HEK293 (cell line): Measurements from ENCODE around the gene GRK7.

Source experiments
- CTCF ChIA-PET: fragments of 350-600 bp; formaldehyde crosslinking; extraction: SDS; loops from one replicate; lab custom pipeline; 2021; ENCODE audit warnings: antibody characterized with exemption; lab: Yijun Ruan, JAX
- POLR2A ChIA-PET: fragments of 300-600 bp; formaldehyde crosslinking; extraction: SDS; loops from one replicate; lab custom pipeline; 2020; ENCODE audit warnings: antibody characterized with exemption, inconsistent platforms; lab: Yijun Ruan, JAX
- H3K27ac ChIP-seq: fragments of 200-500 bp; sonication (Bioruptor generic); 2 replicates; pipeline ENCODE4 v1.5.1; 2014; ENCODE audit warnings: low read depth, low read length, control low read depth, inconsistent platforms; ENCODE audit errors: extremely low read depth
- H3K36me3 ChIP-seq, 2 experiments: fragments of 200-500 bp in 1 of 2; sonication (Bioruptor generic) in 1 of 2; 1 replicate in 1 of 2; 2 replicates in 1 of 2; pipeline ENCODE4 v1.5.1; 2014 to 2017; ENCODE audit warnings: inconsistent platforms in 2 of 2, low read length in 2 of 2; ENCODE audit not compliant: control insufficient read depth in 2 of 2, insufficient read depth in 1 of 2
- H3K4me1 ChIP-seq: fragments of 200-500 bp; sonication (Bioruptor generic); 2 replicates; pipeline ENCODE4 v1.5.1; 2014; ENCODE audit warnings: mild to moderate bottlenecking, low read length, inconsistent platforms; ENCODE audit not compliant: control insufficient read depth, insufficient read depth
- H3K4me3 ChIP-seq: 2 replicates; pipeline ENCODE4 v1.5.1; 2011; ENCODE audit warnings: low read depth, mild to moderate bottlenecking, control low read depth, low read length, moderate library complexity
- H3K9me3 ChIP-seq: fragments of 200-500 bp; sonication (Bioruptor generic); 2 replicates; pipeline ENCODE4 v1.5.1; 2014; ENCODE audit warnings: low read depth, low read length, inconsistent platforms; ENCODE audit not compliant: control insufficient read depth, insufficient read depth
- GLI2 ChIP-seq: fragments of 450-650 bp; formaldehyde crosslinking; IDR thresholded peaks from 2 replicates; pipeline ENCODE4; 2017; ENCODE audit warnings: missing biosample characterization, missing genetic modification characterization, low read depth, borderline replicate concordance
- GLIS1 ChIP-seq: fragments of 450-650 bp; formaldehyde crosslinking; IDR thresholded peaks from 2 replicates; pipeline ENCODE4 v1.5.1; 2016; ENCODE audit warnings: missing biosample characterization, missing genetic modification characterization
- IKZF3 ChIP-seq: fragments of 450-650 bp; IDR thresholded peaks from 2 replicates; pipeline ENCODE4 v1.5.0; 2018; ENCODE audit warnings: missing biosample characterization, mild to moderate bottlenecking, missing genetic modification characterization, moderate library complexity
- KLF1 ChIP-seq: fragments of 450-650 bp; formaldehyde crosslinking; IDR thresholded peaks from 2 replicates; pipeline ENCODE4 v1.5.1; 2016; ENCODE audit warnings: missing biosample characterization, missing genetic modification characterization
- KLF9 ChIP-seq: fragments of 450-650 bp; formaldehyde crosslinking; IDR thresholded peaks from 2 replicates; pipeline ENCODE4 v1.5.1; 2016; ENCODE audit warnings: missing biosample characterization, missing genetic modification characterization, low read depth
- ZBTB17 ChIP-seq: fragments of 450-650 bp; formaldehyde crosslinking; IDR thresholded peaks from 2 replicates; pipeline ENCODE4 v1.5.1; 2016; ENCODE audit warnings: missing biosample characterization, missing genetic modification characterization
- ZBTB48 ChIP-seq: fragments of 450-650 bp; formaldehyde crosslinking; IDR thresholded peaks from 2 replicates; pipeline ENCODE4 v1.5.1; 2016; ENCODE audit warnings: missing biosample characterization, missing genetic modification characterization
- ZFP3 ChIP-seq: fragments of 450-650 bp; formaldehyde crosslinking; IDR thresholded peaks from 2 replicates; pipeline ENCODE4 v1.5.1; 2016; ENCODE audit warnings: low read depth, missing biosample characterization, missing genetic modification characterization
- ZIC2 ChIP-seq: fragments of 450-650 bp; formaldehyde crosslinking; IDR thresholded peaks from 2 replicates; pipeline ENCODE4 v1.5.1; 2016; ENCODE audit warnings: missing biosample characterization, missing genetic modification characterization
- ZNF19 ChIP-seq: fragments of 450-650 bp; formaldehyde crosslinking; IDR thresholded peaks from 2 replicates; pipeline ENCODE4; 2016; ENCODE audit warnings: missing biosample characterization, missing genetic modification characterization, low read depth
- ZNF214 ChIP-seq: fragments of 450-650 bp; formaldehyde crosslinking; IDR thresholded peaks from 2 replicates; pipeline ENCODE4 v1.5.1; 2017; ENCODE audit warnings: missing biosample characterization, mild to moderate bottlenecking, missing genetic modification characterization, borderline replicate concordance
- ZNF248 ChIP-seq: fragments of 450-650 bp; formaldehyde crosslinking; IDR thresholded peaks from 2 replicates; pipeline ENCODE4 v1.5.1; 2017; ENCODE audit warnings: missing biosample characterization, missing genetic modification characterization
- ZNF341 ChIP-seq: fragments of 450-650 bp; formaldehyde crosslinking; IDR thresholded peaks from 2 replicates; pipeline ENCODE4; 2016; ENCODE audit warnings: low read depth, missing biosample characterization, missing genetic modification characterization
- ZNF433 ChIP-seq: fragments of 450-650 bp; formaldehyde crosslinking; IDR thresholded peaks from 2 replicates; pipeline ENCODE4 v1.5.1; 2016; ENCODE audit warnings: missing biosample characterization, missing genetic modification characterization, low read depth
- ZNF501 ChIP-seq: fragments of 450-650 bp; formaldehyde crosslinking; IDR thresholded peaks from 2 replicates; pipeline ENCODE4 v1.5.1; 2016; ENCODE audit warnings: missing biosample characterization, missing genetic modification characterization
- ZNF510 ChIP-seq: fragments of 450-650 bp; formaldehyde crosslinking; IDR thresholded peaks from 2 replicates; pipeline ENCODE4 v1.5.1; 2018; ENCODE audit warnings: mild to moderate bottlenecking, missing genetic modification characterization, missing biosample characterization; ENCODE audit not compliant: insufficient replicate concordance
- ZNF548 ChIP-seq: fragments of 450-650 bp; formaldehyde crosslinking; IDR thresholded peaks from 2 replicates; pipeline ENCODE4 v1.5.1; 2016; ENCODE audit warnings: missing biosample characterization, missing genetic modification characterization
- ZNF558 ChIP-seq: fragments of 450-650 bp; formaldehyde crosslinking; IDR thresholded peaks from 2 replicates; pipeline ENCODE4 v1.5.1; 2016; ENCODE audit warnings: missing biosample characterization, missing genetic modification characterization
- ZNF621 ChIP-seq: fragments of 450-650 bp; formaldehyde crosslinking; IDR thresholded peaks from 2 replicates; pipeline ENCODE4 v1.5.1; 2017; ENCODE audit warnings: missing biosample characterization, missing genetic modification characterization
- ZNF626 ChIP-seq: fragments of 450-650 bp; sonication (Bioruptor Pico); formaldehyde crosslinking; IDR thresholded peaks from 2 replicates; pipeline ENCODE4 v1.5.1; 2018; ENCODE audit warnings: missing biosample characterization, missing genetic modification characterization, inconsistent platforms
- ZNF664 ChIP-seq: fragments of 450-650 bp; formaldehyde crosslinking; IDR thresholded peaks from 2 replicates; pipeline ENCODE4 v1.5.1; 2016; ENCODE audit warnings: missing biosample characterization, missing genetic modification characterization
- ZNF777 ChIP-seq: fragments of 450-650 bp; formaldehyde crosslinking; IDR thresholded peaks from 2 replicates; pipeline ENCODE4 v1.5.1; 2017; ENCODE audit warnings: missing biosample characterization, missing genetic modification characterization, borderline replicate concordance
- ZNF792 ChIP-seq: fragments of 450-650 bp; formaldehyde crosslinking; IDR thresholded peaks from 2 replicates; pipeline ENCODE4 v1.5.1; 2016; ENCODE audit warnings: missing biosample characterization, missing genetic modification characterization
- ZSCAN16 ChIP-seq: fragments of 450-650 bp; formaldehyde crosslinking; IDR thresholded peaks from 2 replicates; pipeline ENCODE4 v1.5.1; 2016; ENCODE audit warnings: missing biosample characterization, missing genetic modification characterization
- TF ChIP-seq, protein P1 (sequence below): fragments of 450-650 bp; formaldehyde crosslinking; IDR thresholded peaks from 2 replicates; pipeline ENCODE4 v1.5.1; 2016; ENCODE audit warnings: missing biosample characterization, missing genetic modification characterization
- TF ChIP-seq, protein P2 (sequence below): fragments of 450-650 bp; formaldehyde crosslinking; IDR thresholded peaks from 2 replicates; pipeline ENCODE4 v1.5.1; 2016; ENCODE audit warnings: missing biosample characterization, missing genetic modification characterization
- TF ChIP-seq, protein P3 (sequence below): fragments of 450-650 bp; formaldehyde crosslinking; IDR thresholded peaks from 2 replicates; pipeline ENCODE4 v1.5.1; 2016; ENCODE audit warnings: missing biosample characterization, missing genetic modification characterization
- TF ChIP-seq, protein P4 (sequence below): fragments of 450-650 bp; formaldehyde crosslinking; conservative IDR thresholded peaks from 2 replicates; pipeline ENCODE4 v1.5.1; 2016; ENCODE audit warnings: low read depth, missing biosample characterization, missing genetic modification characterization

Gene GRK7

DNA sequence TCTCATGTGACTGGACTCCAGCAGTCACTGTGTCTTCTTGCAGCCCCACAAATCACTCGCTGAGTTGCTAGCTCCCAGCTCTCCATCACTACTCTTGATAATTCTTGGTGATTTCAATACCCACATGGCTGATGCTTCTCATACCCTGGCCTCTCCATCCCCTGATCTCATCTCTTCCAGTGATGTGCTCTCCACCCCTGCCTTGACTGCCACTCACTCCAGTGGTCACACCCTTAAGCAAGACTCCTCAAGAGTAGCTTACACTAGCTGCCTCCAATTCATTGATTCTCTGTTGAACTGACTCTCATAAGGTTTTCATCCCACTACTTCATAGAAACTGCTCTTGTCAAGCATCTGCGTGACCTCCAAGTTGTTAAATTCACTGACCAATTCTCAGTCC lies 837 bp downstream of the GRK7 start:
- TF ChIP-seq, protein P1, sequence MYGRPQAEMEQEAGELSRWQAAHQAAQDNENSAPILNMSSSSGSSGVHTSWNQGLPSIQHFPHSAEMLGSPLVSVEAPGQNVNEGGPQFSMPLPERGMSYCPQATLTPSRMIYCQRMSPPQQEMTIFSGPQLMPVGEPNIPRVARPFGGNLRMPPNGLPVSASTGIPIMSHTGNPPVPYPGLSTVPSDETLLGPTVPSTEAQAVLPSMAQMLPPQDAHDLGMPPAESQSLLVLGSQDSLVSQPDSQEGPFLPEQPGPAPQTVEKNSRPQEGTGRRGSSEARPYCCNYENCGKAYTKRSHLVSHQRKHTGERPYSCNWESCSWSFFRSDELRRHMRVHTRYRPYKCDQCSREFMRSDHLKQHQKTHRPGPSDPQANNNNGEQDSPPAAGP (tag by site-specific recombination) = no peak
- TF ChIP-seq ZNF248 (tag by site-specific recombination) (no peak), ZNF626 (tag by site-specific recombination) (no peak), ZSCAN16 (tag by site-specific recombination) (no peak), ZIC2 (tag by site-specific recombination) (no peak), ZBTB17 (no peak), ZNF433 (tag by site-specific recombination) (no peak), ZNF548 (tag by site-specific recombination) (no peak)
- POLR2A ChIA-PET = no interaction called here
- Histone ChIP-seq H3K27ac (no peak overlapping the region), H3K36me3 (no peaks in the 10 kb centered on the region), H3K4me1 (no peaks in the 10 kb centered on the region), H3K9me3 (no peaks in the 10 kb centered on the region), H3K4me3 (no peak overlapping the region)
- CTCF ChIA-PET = no interaction called here

DNA sequence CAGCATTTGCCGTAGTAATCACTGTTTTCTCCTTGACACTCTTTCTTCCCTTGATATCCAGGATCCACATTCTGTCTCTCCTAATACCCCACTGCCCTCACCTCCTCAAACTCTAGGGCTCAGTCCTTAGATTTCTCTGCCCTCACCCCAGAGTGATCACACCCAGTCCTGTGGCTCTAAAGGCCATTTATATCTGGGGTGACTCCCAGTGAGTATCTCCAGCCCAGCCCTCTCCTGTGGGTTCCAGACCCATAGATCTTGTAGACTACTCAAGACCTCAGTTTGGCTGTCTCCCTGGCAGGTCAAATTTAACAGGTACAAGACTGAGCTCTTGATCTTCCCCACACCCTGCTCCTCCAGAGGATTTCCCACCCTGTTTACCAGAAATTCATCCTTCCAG lies 1.3 kb downstream of the GRK7 start:
- no peak overlapping the region for H3K4me3 ChIP-seq
- no peaks in the 10 kb centered on the region for H3K4me1 ChIP-seq
- no peaks in the 10 kb centered on the region for H3K9me3 ChIP-seq
- H3K36me3 ChIP-seq = no peaks in the 10 kb centered on the region
- CTCF ChIA-PET = no interaction called here
- no peak for TF ChIP-seq IKZF3 (tag by site-specific recombination)
- TF ChIP-seq KLF9 (tag by site-specific recombination) = no peak
- TF ChIP-seq ZNF792 = no peak
- no peak for TF ChIP-seq ZNF501 (tag by site-specific recombination)
- no peak for TF ChIP-seq ZBTB48 (tag by site-specific recombination)
- no peak for TF ChIP-seq ZFP3 (tag by site-specific recombination)
- no peak for TF ChIP-seq GLI2
- TF ChIP-seq, protein P2, sequence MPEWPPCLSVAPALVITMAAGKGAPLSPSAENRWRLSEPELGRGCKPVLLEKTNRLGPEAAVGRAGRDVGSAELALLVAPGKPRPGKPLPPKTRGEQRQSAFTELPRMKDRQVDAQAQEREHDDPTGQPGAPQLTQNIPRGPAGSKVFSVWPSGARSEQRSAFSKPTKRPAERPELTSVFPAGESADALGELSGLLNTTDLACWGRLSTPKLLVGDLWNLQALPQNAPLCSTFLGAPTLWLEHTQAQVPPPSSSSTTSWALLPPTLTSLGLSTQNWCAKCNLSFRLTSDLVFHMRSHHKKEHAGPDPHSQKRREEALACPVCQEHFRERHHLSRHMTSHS = no peak
- no peak for TF ChIP-seq ZNF510
- no peak for TF ChIP-seq ZNF777 (tag by site-specific recombination)
- TF ChIP-seq ZNF621 (tag by site-specific recombination) = no peak
- no peak for TF ChIP-seq ZNF214 (tag by site-specific recombination)
- TF ChIP-seq ZNF341 = no peak
- no peak for TF ChIP-seq ZNF664 (tag by site-specific recombination)
- TF ChIP-seq, all 188 proteins: peak for 0
- no peak overlapping the region for H3K27ac ChIP-seq
- POLR2A ChIA-PET = no interaction called here

DNA sequence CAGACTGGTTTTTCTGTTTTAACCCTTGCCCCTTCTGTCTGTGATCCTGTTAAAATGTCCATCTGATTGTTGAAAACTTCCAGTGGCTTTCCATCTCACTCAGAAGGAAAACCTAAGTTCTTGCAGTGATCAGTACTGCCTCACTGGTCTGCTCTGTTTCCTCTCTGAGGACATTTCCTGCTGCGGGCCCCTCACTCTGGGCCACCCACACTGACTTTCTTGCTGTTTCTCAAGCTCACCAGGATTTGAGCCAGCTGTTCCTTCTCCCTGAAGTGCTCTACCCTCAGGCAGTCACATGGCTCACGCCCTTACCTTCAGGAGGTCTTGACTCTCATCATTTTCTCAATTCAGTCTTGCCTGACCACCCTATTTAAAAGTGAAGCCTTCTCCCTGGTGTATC lies 1.8 kb downstream of the GRK7 start:
- ChIA-PET POLR2A (no interaction called here), CTCF (interaction anchor here (0.7 kb wide), 1 partner anchor 31 kb away, joined by 3 read pairs; no protein-coding TSS in a partner anchor)
- TF ChIP-seq ZNF792 (no peak), ZNF558 (tag by site-specific recombination) (no peak), GLIS1 (no peak), ZNF19 (tag by site-specific recombination) (no peak), ZNF341 (no peak), KLF1 (tag by site-specific recombination) (no peak)
- TF ChIP-seq, protein P3, sequence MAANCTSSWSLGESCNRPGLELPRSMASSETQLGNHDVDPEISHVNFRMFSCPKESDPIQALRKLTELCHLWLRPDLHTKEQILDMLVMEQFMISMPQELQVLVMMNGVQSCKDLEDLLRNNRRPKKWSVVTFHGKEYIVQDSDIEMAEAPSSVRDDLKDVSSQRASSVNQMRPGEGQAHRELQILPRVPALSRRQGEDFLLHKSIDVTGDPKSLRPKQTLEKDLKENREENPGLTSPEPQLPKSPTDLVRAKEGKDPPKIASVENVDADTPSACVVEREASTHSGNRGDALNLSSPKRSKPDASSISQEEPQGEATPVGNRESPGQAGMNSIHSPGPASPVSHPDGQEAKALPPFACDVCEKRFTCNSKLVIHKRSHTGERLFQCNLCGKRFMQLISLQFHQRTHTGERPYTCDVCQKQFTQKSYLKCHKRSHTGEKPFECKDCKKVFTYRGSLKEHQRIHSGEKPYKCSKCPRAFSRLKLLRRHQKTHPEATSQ (tag by site-specific recombination) = no peak
- TF ChIP-seq, protein P4, sequence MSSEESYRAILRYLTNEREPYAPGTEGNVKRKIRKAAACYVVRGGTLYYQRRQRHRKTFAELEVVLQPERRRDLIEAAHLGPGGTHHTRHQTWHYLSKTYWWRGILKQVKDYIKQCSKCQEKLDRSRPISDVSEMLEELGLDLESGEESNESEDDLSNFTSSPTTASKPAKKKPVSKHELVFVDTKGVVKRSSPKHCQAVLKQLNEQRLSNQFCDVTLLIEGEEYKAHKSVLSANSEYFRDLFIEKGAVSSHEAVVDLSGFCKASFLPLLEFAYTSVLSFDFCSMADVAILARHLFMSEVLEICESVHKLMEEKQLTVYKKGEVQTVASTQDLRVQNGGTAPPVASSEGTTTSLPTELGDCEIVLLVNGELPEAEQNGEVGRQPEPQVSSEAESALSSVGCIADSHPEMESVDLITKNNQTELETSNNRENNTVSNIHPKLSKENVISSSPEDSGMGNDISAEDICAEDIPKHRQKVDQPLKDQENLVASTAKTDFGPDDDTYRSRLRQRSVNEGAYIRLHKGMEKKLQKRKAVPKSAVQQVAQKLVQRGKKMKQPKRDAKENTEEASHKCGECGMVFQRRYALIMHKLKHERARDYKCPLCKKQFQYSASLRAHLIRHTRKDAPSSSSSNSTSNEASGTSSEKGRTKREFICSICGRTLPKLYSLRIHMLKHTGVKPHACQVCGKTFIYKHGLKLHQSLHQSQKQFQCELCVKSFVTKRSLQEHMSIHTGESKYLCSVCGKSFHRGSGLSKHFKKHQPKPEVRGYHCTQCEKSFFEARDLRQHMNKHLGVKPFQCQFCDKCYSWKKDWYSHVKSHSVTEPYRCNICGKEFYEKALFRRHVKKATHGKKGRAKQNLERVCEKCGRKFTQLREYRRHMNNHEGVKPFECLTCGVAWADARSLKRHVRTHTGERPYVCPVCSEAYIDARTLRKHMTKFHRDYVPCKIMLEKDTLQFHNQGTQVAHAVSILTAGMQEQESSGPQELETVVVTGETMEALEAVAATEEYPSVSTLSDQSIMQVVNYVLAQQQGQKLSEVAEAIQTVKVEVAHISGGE (tag by site-specific recombination) = no peak

More for the DNA sequence above, 1.8 kb downstream of the GRK7 start:
- no peaks in the 10 kb centered on the region for H3K4me1 ChIP-seq
- H3K27ac ChIP-seq = no peak overlapping the region
- H3K4me3 ChIP-seq = no peak overlapping the region
- no peaks in the 10 kb centered on the region for H3K9me3 ChIP-seq
- no peaks in the 10 kb centered on the region for H3K36me3 ChIP-seq
